Epithelial cell of esophagus (primary cell): ENCODE data around the gene DDC.

Experiments used
- DNase-seq: peaks from one replicate; pipeline ENCODE4 v3.0.0; 2010; ENCODE audit warnings: low read depth
- H3K4me3 ChIP-seq: 2 replicates; pipeline ENCODE4 v1.5.1; 2011; ENCODE audit warnings: mild to moderate bottlenecking, low read length, control low read depth
- CTCF ChIP-seq: IDR thresholded peaks from 2 replicates; pipeline ENCODE4 v1.5.1; 2011; ENCODE audit warnings: low read depth, mild to moderate bottlenecking, low read length, control low read depth, inconsistent platforms; ENCODE audit not compliant: insufficient read depth; ENCODE audit errors: missing control alignments

Gene DDC

GRCh38 chr7:50594734-50595485 lies 29.7 kb upstream of the DDC start:
- no peak for DNase-seq
- no peak for TF ChIP-seq CTCF
- H3K4me3 ChIP-seq = no peak overlapping the region

GRCh38 chr7:50594136-50594535 lies 28.9 kb upstream of the DDC start:
- DNase-seq = no peak
- no peak overlapping the region for H3K4me3 ChIP-seq
- TF ChIP-seq CTCF = no peak

GRCh38 chr7:50592940-50593339 lies 27.7 kb upstream of the DDC start:
- TF ChIP-seq CTCF = no peak
- DNase-seq = no peak
- no peak overlapping the region for H3K4me3 ChIP-seq

GRCh38 chr7:50591480-50592438 lies 26.6 kb upstream of the DDC start:
- H3K4me3 ChIP-seq = no peak overlapping the region
- DNase-seq = no peak
- TF ChIP-seq CTCF = no peak

- no peak for TF ChIP-seq CTCF
- DNase-seq = no peak
- no peak overlapping the region for H3K4me3 ChIP-seq
Observed at GRCh38 chr7:50591098-50591479, 25.9 kb upstream of the DDC start.

GRCh38 chr7:50590535-50590934 lies 25.3 kb upstream of the DDC start:
- H3K4me3 ChIP-seq = no peak overlapping the region
- DNase-seq = no peak
- TF ChIP-seq CTCF = no peak
